SKM-1 (cell line): ENCODE data around the gene KIF7.
"Not testable (repeated sequence)": the region's sequence is repeated elsewhere in the genome, so short reads cannot be mapped to it uniquely, and the experiment has no call there.

Source experiments
- DNase-seq: peaks from one replicate; lab custom pipeline; 2025; ENCODE audit not compliant: unreplicated experiment; lab: John Stamatoyannopoulos, UW

Gene KIF7

GRCh38 chr15:89621547-89621946 lies 33.7 kb downstream of the KIF7 start:
- no peak for DNase-seq

- no peak for DNase-seq
Measured at GRCh38 chr15:89616228-89616627, 39.0 kb downstream of the KIF7 start.

GRCh38 chr15:89615135-89615534 lies 40.1 kb downstream of the KIF7 start:
- DNase-seq = no peak

- DNase-seq = no peak
Measured at GRCh38 chr15:89614164-89614563, 41.1 kb downstream of the KIF7 start.

GRCh38 chr15:89613031-89613430 lies 42.2 kb downstream of the KIF7 start:
- no peak for DNase-seq

GRCh38 chr15:89611317-89611716 lies 44.0 kb downstream of the KIF7 start:
- no peak for DNase-seq

GRCh38 chr15:89599021-89599420 lies 56.2 kb downstream of the KIF7 start:
- no peak for DNase-seq

- no peak for DNase-seq
Measured at GRCh38 chr15:89593018-89593417, 62.2 kb downstream of the KIF7 start.

GRCh38 chr15:89591834-89592233 lies 63.4 kb downstream of the KIF7 start:
- no peak for DNase-seq

- no peak for DNase-seq
Measured at GRCh38 chr15:89587955-89588354, 67.3 kb downstream of the KIF7 start.

GRCh38 chr15:89586651-89587050 lies 68.6 kb downstream of the KIF7 start:
- no peak for DNase-seq

- not testable (repeated sequence) for DNase-seq
Measured at GRCh38 chr15:89580747-89581146, 74.5 kb downstream of the KIF7 start.

- no peak for DNase-seq
Measured at GRCh38 chr15:89578146-89578545, 77.1 kb downstream of the KIF7 start.
